Measurements from ENCODE around the gene GFRA1.

GRCh38 chr10:116106611-116107010 is 166.4 kb downstream of the GFRA1 start:
- no peak for TF ChIP-seq CTCF (IDR thresholded peaks at IDR 0.05; ENCODE audit: low read length)
- no peak for TF ChIP-seq EZH2 (IDR thresholded peaks at IDR 0.05; ENCODE audit: borderline replicate concordance, low read length)

All from OCI-LY1 (cell line).